Right lobe of liver (tissue), 4 donors: ENCODE results near the gene RSRC1.

ENCODE experiments used
- CTCF ChIP-seq, 4 donors: fragments of 200-600 bp in 3 of 4; fragments of 450-650 bp in 1 of 4; IDR thresholded peaks; one replicate each; pipeline versions ENCODE4 v1.5.1 to v1.8.0; 2016 to 2022; ENCODE audit warnings: antibody characterized with exemption in 4 of 4, mild to moderate bottlenecking in 2 of 4
- POLR2A ChIP-seq: fragments of 450-650 bp; IDR thresholded peaks from one replicate; pipeline ENCODE4 v1.6.1; 2017; ENCODE audit warnings: antibody characterized with exemption, mild to moderate bottlenecking
- donor health status: DM: no; HTN: no; CAD: no.
- donor health status: DM: no; HTN: no; CAD: no.
- donor health status: DM: no; HTN: yes; CAD: no.

GRCh38 chr3:158419820-158420653, 310.1 kb downstream of the RSRC1 start:
- no peak for TF ChIP-seq CTCF (IDR thresholded peaks at IDR 0.05)
- no peak for TF ChIP-seq POLR2A
